Measurements from ENCODE around the gene BCAT1. TPM values are rescaled to one million over a fixed set of nuclear protein-coding genes. Genes with fewer than 3 reads are reported as not detected.
A peak's percentile ranks its signal among the peaks of the same experiment; 100 is the strongest.

The BCAT1 gene
- total and polyA plus RNA-seq, 12 donors: 0.95 to 17.0 (median 2.7) TPM

GRCh38 chr12:24982250-24982649, 33.3 kb upstream of the BCAT1 start:
- Histone ChIP-seq H3K4me1 (peaks cover 0 to 6% (median 0%) of the 10 kb centered on the region in 9 donors), H3K27ac (no peak overlapping the region), H3K4me3 (no peak overlapping the region), H3K9me3 (peaks cover 0 to 29% (median 5%) of the 10 kb centered on the region in 11 donors), H3K36me3 (no peaks in the 10 kb centered on the region), H3K27me3 (no peaks in the 10 kb centered on the region)
- no peak for DNase-seq
- WGBS, 2 donors: 94 to 100% methylated on average over 1 of the region's 1 CpG
- TF ChIP-seq, protein P1, sequence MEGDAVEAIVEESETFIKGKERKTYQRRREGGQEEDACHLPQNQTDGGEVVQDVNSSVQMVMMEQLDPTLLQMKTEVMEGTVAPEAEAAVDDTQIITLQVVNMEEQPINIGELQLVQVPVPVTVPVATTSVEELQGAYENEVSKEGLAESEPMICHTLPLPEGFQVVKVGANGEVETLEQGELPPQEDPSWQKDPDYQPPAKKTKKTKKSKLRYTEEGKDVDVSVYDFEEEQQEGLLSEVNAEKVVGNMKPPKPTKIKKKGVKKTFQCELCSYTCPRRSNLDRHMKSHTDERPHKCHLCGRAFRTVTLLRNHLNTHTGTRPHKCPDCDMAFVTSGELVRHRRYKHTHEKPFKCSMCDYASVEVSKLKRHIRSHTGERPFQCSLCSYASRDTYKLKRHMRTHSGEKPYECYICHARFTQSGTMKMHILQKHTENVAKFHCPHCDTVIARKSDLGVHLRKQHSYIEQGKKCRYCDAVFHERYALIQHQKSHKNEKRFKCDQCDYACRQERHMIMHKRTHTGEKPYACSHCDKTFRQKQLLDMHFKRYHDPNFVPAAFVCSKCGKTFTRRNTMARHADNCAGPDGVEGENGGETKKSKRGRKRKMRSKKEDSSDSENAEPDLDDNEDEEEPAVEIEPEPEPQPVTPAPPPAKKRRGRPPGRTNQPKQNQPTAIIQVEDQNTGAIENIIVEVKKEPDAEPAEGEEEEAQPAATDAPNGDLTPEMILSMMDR (IDR thresholded peaks at IDR 0.05): no peak
- no peak for ATAC-seq
- intact Hi-C loops (cut with DNase I): no loop called here

- DNase-seq: no peak
- TF ChIP-seq, protein P1 (IDR thresholded peaks at IDR 0.05): no peak
- Histone ChIP-seq H3K27me3 (no peaks in the 10 kb centered on the region), H3K4me3 (no peak overlapping the region), H3K9me3 (peaks cover 0 to 29% (median 5%) of the 10 kb centered on the region in 11 donors), H3K27ac (no peak overlapping the region), H3K36me3 (no peaks in the 10 kb centered on the region), H3K4me1 (peaks cover 0 to 12% (median 0%) of the 10 kb centered on the region in 9 donors)
- 86 to 89% methylated on average over 8 of the region's 8 CpGs for WGBS, 2 donors
- intact Hi-C loops (cut with DNase I): no loop called here
- no peak for ATAC-seq
These were observed 31.3 kb upstream of the BCAT1 start for GRCh38 chr12:24979976-24980730.

DNA sequence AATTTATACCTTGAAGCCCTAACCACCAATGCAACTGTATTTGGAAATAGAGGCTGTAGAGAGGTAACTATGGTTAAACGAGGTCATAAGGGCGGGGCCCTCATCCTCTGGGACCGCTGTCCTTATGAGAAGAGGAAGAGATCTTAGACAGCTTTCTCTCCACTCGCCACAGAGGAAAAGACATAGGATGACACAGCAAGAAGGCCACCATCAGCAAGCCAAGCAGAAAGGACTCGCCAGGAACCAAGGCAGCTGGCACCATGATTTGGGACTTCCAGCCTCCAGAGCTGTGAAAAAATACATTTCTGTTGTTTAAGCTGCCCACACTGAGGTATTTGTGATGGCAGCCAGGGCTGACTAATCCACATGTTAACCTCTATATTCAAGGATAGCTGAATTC, 30.4 kb upstream of the BCAT1 start:
- H3K4me1 ChIP-seq: peaks cover 0 to 12% (median 0%) of the 10 kb centered on the region in 9 donors
- WGBS, 2 donors: 66 to 75% methylated on average over 5 of the region's 5 CpGs
- peak in 2 of 8 donors; percentile 49 to 50 for ATAC-seq
- no peak overlapping the region for H3K27ac ChIP-seq
- H3K4me3 ChIP-seq: no peak overlapping the region
- DNase-seq: peak in 1 of 2 donors; percentile 5
- no peaks in the 10 kb centered on the region for H3K27me3 ChIP-seq
- intact Hi-C loops (cut with DNase I): no loop called here
- TF ChIP-seq, protein P1 (IDR thresholded peaks at IDR 0.05): no peak
- H3K9me3 ChIP-seq: peaks cover 0 to 25% (median 5%) of the 10 kb centered on the region in 11 donors
- no peaks in the 10 kb centered on the region for H3K36me3 ChIP-seq

GRCh38 chr12:24977711-24978110, 28.8 kb upstream of the BCAT1 start:
- no peak for ATAC-seq
- Histone ChIP-seq H3K36me3 (no peaks in the 10 kb centered on the region), H3K27ac (peak overlapping the region in 1 of 10 donors; percentile 65), H3K9me3 (peaks cover 0 to 10% (median 5%) of the 10 kb centered on the region in 11 donors), H3K4me1 (peaks cover 0 to 12% (median 0%) of the 10 kb centered on the region in 9 donors), H3K4me3 (no peak overlapping the region), H3K27me3 (no peaks in the 10 kb centered on the region)
- WGBS, 2 donors: 93 to 97% methylated on average over 1 of the region's 1 CpG
- DNase-seq: no peak
- TF ChIP-seq, protein P1 (IDR thresholded peaks at IDR 0.05): no peak
- intact Hi-C loops (cut with DNase I): no loop called here

Data from heart right ventricle (tissue), 16 donors.